Spleen (tissue), 11 donors: ENCODE results near the gene MUC5B. TPM values are rescaled to one million over a fixed set of nuclear protein-coding genes. Genes with fewer than 3 reads are reported as not detected.
A peak's percentile ranks its signal among the peaks of the same experiment; 100 is the strongest.

Experiments used
- DNase-seq: peaks from one replicate; pipeline ENCODE4 v3.0.0-alpha.2; 2020
- H3K27ac ChIP-seq, 8 donors: fragments of 200-600 bp; sonication (generic) in 7 of 8; 1 replicate in 4 of 8; 2 replicates in 4 of 8; pipeline versions ENCODE4 v1.5.0 to v1.8.0; 2016 to 2021; ENCODE audit warnings: inconsistent platforms in 4 of 8, mild to moderate bottlenecking in 4 of 8, moderate library complexity in 1 of 8
- H3K27me3 ChIP-seq, 7 donors: fragments of 200-600 bp; sonication (generic) in 6 of 7; replicated peaks in 1 of 7; 1 replicate in 4 of 7; 2 replicates in 3 of 7; pipeline versions ENCODE4 v1.5.0 to v1.8.0; 2016 to 2021; ENCODE audit warnings: inconsistent platforms in 3 of 7, mild to moderate bottlenecking in 1 of 7
- H3K36me3 ChIP-seq, 6 donors: fragments of 200-600 bp; sonication (generic) in 5 of 6; 1 replicate in 4 of 6; 2 replicates in 2 of 6; pipeline versions ENCODE4 v1.5.0 to v1.8.0; 2016 to 2021; ENCODE audit warnings: inconsistent platforms in 2 of 6
- H3K4me1 ChIP-seq, 6 donors: fragments of 200-600 bp; sonication (generic) in 5 of 6; 1 replicate in 3 of 6; 2 replicates in 3 of 6; pipeline versions ENCODE4 v1.5.0 to v1.8.0; 2016 to 2021; ENCODE audit warnings: inconsistent platforms in 3 of 6
- H3K4me3 ChIP-seq, 8 donors: fragments of 200-600 bp; sonication (generic) in 7 of 8; 1 replicate in 4 of 8; 2 replicates in 4 of 8; pipeline versions ENCODE4 v1.5.0 to v1.8.0; 2016 to 2021; ENCODE audit warnings: inconsistent platforms in 4 of 8, mild to moderate bottlenecking in 4 of 8, moderate library complexity in 2 of 8
- H3K9me3 ChIP-seq, 8 donors: fragments of 200-600 bp; sonication (generic) in 7 of 8; 1 replicate in 4 of 8; 2 replicates in 4 of 8; pipeline versions ENCODE4 v1.5.0 to v1.8.0; 2016 to 2021; ENCODE audit warnings: inconsistent platforms in 4 of 8
- CTCF ChIP-seq, 11 experiments: fragments of 200-600 bp in 7 of 11; fragments of 450-650 bp in 4 of 11; sonication (generic) in 4 of 11; IDR thresholded peaks in 8 of 11; conservative IDR thresholded peaks in 3 of 11; 1 replicate in 7 of 11; 2 replicates in 4 of 11; pipeline versions ENCODE4 v1.4.0 to v1.8.0; 2016 to 2021; ENCODE audit warnings: antibody characterized with exemption in 11 of 11, inconsistent platforms in 4 of 11, mild to moderate bottlenecking in 1 of 11
- POLR2A ChIP-seq, 3 donors: fragments of 450-650 bp; IDR thresholded peaks; one replicate each; pipeline ENCODE4 v1.5.1; 2017; ENCODE audit warnings: antibody characterized with exemption in 3 of 3, mild to moderate bottlenecking in 1 of 3
- POLR2AphosphoS5 ChIP-seq, 3 donors: sonication (generic); formaldehyde crosslinking; IDR thresholded peaks; one replicate each; pipeline ENCODE4 v1.5.1; 2017; ENCODE audit warnings: antibody characterized with exemption in 3 of 3
- WGBS, 5 donors: extraction: QIAGEN DNeasy Blood & Tissue Kit in 3 of 5; methylation state at CpG; one replicate each; pipeline versions ENCODE4 v1.1.5 to v1.1.7; 2013 to 2018; 5-methylcytosine and 5-hydroxymethylcytosine counted together
- intact Hi-C: fragments of 100-400 bp; cut with DNase I; formaldehyde crosslinking; loops from one replicate; pipeline ENCODE4 v1.15.0; 2023; ENCODE audit warnings: low total_unique reads
- polyA plus RNA-seq, 3 donors: library from polyadenylated mRNA; stranded (reverse); fragments of 200-250 nt; gene quantifications; one replicate each; pipeline ENCODE4 v1.2.1, GENCODE V29; 2013
- total RNA-seq, 7 donors: library from RNA; depleted of rRNA in 3 of 7; stranded (reverse); fragments of >200 nt in 3 of 7; fragmentation: NEBNext Ultra II Directional in 4 of 7; extraction: Animal tissue kit (Norgen Biotek cat#: 25700) in 4 of 7; gene quantifications; one replicate each; pipeline versions ENCODE4 v1.1.0 to v1.2.1, GENCODE V29; 2016 to 2021
- donor health status: healthy with polysubstance abuse.
- donor health status: DM: no; HTN: no; CAD: no; lungs with moderate emphysema.
- donor health status: DM: no; HTN: no; CAD: no.
- donor health status: Bipolar disorder and iron deficiency.
- donor health status: healthy.
- donor health status: DM: no; HTN: no; CAD: no.
- donor health status: DM: yes; HTN: yes; CAD: no.

Gene MUC5B
- total and polyA plus RNA-seq, 10 donors = under 0.01 to 0.09 (median under 0.01) TPM; not detected in 7

GRCh38 chr11:1230121-1230455 lies 7.2 kb downstream of the MUC5B start:
- DNase-seq = peak; percentile 51
- TF ChIP-seq POLR2A (IDR thresholded peaks at IDR 0.05) (no peak), POLR2AphosphoS5 (IDR thresholded peaks at IDR 0.05) (no peak), CTCF (IDR thresholded peaks at IDR 0.05 in 8 of 11, conservative IDR thresholded peaks at IDR 0.05 in 3 of 11) (no peak)
- intact Hi-C loops = no loop called here

DNA sequence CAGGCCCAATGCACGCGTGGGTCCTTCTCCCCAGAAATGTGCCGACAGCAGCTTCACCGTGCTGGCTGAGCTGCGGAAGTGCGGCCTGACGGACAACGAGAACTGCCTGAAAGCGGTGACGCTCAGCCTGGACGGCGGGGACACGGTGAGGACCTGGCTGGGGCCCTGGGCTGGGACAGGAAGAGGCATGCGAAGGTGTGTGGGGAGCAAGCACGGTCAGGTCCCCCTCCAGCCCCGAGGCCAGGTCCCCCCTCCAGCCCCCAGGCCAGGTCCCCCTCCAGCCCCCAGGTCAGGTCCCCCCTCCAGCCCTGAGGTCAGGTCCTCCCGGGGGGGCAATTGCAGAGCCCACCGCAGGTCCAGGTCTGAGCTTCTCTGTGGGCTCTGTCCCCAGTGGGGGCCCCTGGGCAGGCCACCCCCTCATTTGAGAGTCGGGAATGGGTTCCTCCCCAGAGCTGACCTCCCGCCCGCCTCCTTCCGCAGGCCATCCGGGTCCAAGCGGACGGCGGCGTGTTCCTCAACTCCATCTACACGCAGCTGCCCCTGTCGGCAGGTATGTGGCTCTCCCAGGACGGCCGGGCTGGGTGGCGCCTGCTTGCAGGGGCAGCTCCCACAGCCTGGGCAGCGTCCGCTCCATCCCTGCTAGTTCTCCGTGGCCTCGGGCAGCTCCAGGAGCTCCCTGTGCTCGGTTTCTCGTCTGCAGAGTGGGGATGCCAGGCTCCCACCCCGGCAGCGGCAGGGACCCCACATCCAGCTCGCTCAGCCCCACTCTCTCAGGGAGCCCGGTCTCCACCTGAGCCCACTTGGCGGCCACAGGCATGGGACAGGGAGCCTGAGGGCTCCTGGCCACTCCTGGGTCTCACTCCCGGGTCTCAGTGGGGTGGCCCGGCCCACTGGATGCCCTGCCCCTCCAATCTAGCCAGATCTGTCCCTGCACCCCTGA lies 7.9 kb downstream of the MUC5B start:
- Histone ChIP-seq H3K27ac (no peak overlapping the region), H3K9me3 (no peaks in the 10 kb centered on the region), H3K27me3 (peaks cover 0 to 69% (median 0%) of the 10 kb centered on the region in 7 donors), H3K4me1 (no peaks in the 10 kb centered on the region), H3K4me3 (no peak overlapping the region), H3K36me3 (no peaks in the 10 kb centered on the region)
- intact Hi-C loops = no loop called here
- TF ChIP-seq POLR2A (IDR thresholded peaks at IDR 0.05) (no peak), CTCF (IDR thresholded peaks at IDR 0.05 in 8 of 11, conservative IDR thresholded peaks at IDR 0.05 in 3 of 11) (no peak), POLR2AphosphoS5 (IDR thresholded peaks at IDR 0.05) (no peak)
- 77 to 85% (median 84%) methylated on average over 33 to 45 of the region's 45 CpGs for WGBS, 5 donors
- peak; percentile 68 for DNase-seq

More at GRCh38 chr11:1230121-1230455, 7.2 kb downstream of the MUC5B start:
- H3K4me3 ChIP-seq = no peak overlapping the region
- peaks cover 0 to 76% (median 0%) of the 10 kb centered on the region in 7 donors for H3K27me3 ChIP-seq
- no peak overlapping the region for H3K27ac ChIP-seq
- H3K9me3 ChIP-seq = no peaks in the 10 kb centered on the region
- no peaks in the 10 kb centered on the region for H3K36me3 ChIP-seq
- H3K4me1 ChIP-seq = no peaks in the 10 kb centered on the region
- 67 to 83% (median 80%) methylated on average over 1 to 5 of the region's 5 CpGs for WGBS, 5 donors

- intact Hi-C loops = no loop called here
- no peaks in the 10 kb centered on the region for H3K36me3 ChIP-seq
- H3K27me3 ChIP-seq = peaks cover 0 to 62% (median 0%) of the 10 kb centered on the region in 7 donors
- no peaks in the 10 kb centered on the region for H3K4me1 ChIP-seq
- H3K4me3 ChIP-seq = no peak overlapping the region
- peak; percentile 70 for DNase-seq
- WGBS, 5 donors = 45 to 81% (median 72%) methylated on average over 9 to 22 of the region's 22 CpGs
- no peak overlapping the region for H3K27ac ChIP-seq
- H3K9me3 ChIP-seq = no peaks in the 10 kb centered on the region
- TF ChIP-seq POLR2AphosphoS5 (IDR thresholded peaks at IDR 0.05) = no peak
- TF ChIP-seq CTCF (IDR thresholded peaks at IDR 0.05 in 8 of 11, conservative IDR thresholded peaks at IDR 0.05 in 3 of 11) = no peak
- no peak for TF ChIP-seq POLR2A (IDR thresholded peaks at IDR 0.05)
These were observed 8.6 kb downstream of the MUC5B start for GRCh38 chr11:1231396-1232020.
